SU-DHL-6 (cell line): ENCODE measurements around the gene CHMP2B.

Experiments
- H2AFZ ChIP-seq: fragments of 200-600 bp; sonication (generic); 2 replicates; pipeline ENCODE4 v1.6.1; 2014; ENCODE audit warnings: low read depth, mild to moderate bottlenecking, moderate library complexity, mixed read lengths, antibody characterized with exemption, low read length; ENCODE audit not compliant: severe bottlenecking
- H3F3A ChIP-seq: fragments of 200-600 bp; shearing (Covaris generic); 2 replicates; pipeline ENCODE4 v1.6.0; 2016; ENCODE audit warnings: antibody characterized with exemption, mild to moderate bottlenecking; ENCODE audit not compliant: insufficient read depth
- H3K27ac ChIP-seq: fragments of 200-600 bp; sonication (generic); 2 replicates; pipeline ENCODE4 v1.5.1; 2016; ENCODE audit warnings: low read depth, mild to moderate bottlenecking, low read length, moderate library complexity, mixed read lengths
- H3K27me3 ChIP-seq: fragments of 200-600 bp; sonication (generic), shearing (Covaris generic); 2 replicates; pipeline ENCODE4 v1.6.0; 2014; ENCODE audit warnings: mild to moderate bottlenecking, low read length
- H3K36me3 ChIP-seq: fragments of 200-600 bp; sonication (generic); 2 replicates; pipeline ENCODE4 v1.6.1; 2014; ENCODE audit warnings: mild to moderate bottlenecking, low read length, mixed read lengths
- H3K4me2 ChIP-seq: fragments of 300-600, 200-600 bp; shearing (Covaris generic), sonication (generic); 2 replicates; pipeline ENCODE4 v1.6.0; 2014; ENCODE audit warnings: low read length, low read depth, mild to moderate bottlenecking; ENCODE audit not compliant: poor library complexity, severe bottlenecking
- H3K4me3 ChIP-seq: fragments of 200-600 bp; sonication (generic); 2 replicates; pipeline ENCODE4 v1.5.1; 2014; ENCODE audit warnings: antibody characterized with exemption, low read length, mild to moderate bottlenecking, mixed read lengths; ENCODE audit not compliant: insufficient read depth, poor library complexity, severe bottlenecking
- H3K79me2 ChIP-seq: fragments of 200-600 bp; sonication (generic); 2 replicates; pipeline ENCODE4 v1.6.1; 2014; ENCODE audit warnings: mild to moderate bottlenecking, low read length, moderate library complexity; ENCODE audit not compliant: insufficient read depth
- H3K9ac ChIP-seq: fragments of 200-600 bp; sonication (generic); 2 replicates; pipeline ENCODE4 v1.7.0; 2014; ENCODE audit warnings: mild to moderate bottlenecking, low read length
- H3K9me2 ChIP-seq: fragments of 200-600 bp; sonication (generic); replicated peaks from 2 replicates; pipeline ENCODE4 v1.6.1; 2014; ENCODE audit warnings: low read length; ENCODE audit not compliant: insufficient read depth
- H3K9me3 ChIP-seq: fragments of 200-600 bp; sonication (generic); 2 replicates; pipeline ENCODE4 v1.6.1; 2014; ENCODE audit warnings: low read length, mixed read lengths; ENCODE audit not compliant: insufficient read depth
- H4K20me1 ChIP-seq: fragments of 200-600 bp; sonication (generic); 2 replicates; pipeline ENCODE4 v1.6.1; 2014; ENCODE audit warnings: low read depth, mild to moderate bottlenecking, antibody characterized with exemption, low read length, moderate library complexity, mixed read lengths
- EZH2phosphoT487 ChIP-seq: fragments of 200-600 bp; sonication (generic), shearing (Covaris generic); conservative IDR thresholded peaks from 2 replicates; pipeline ENCODE4 v1.6.1; 2018; ENCODE audit warnings: mild to moderate bottlenecking, antibody characterized with exemption, low read length, moderate library complexity, mixed read lengths
- TF ChIP-seq, protein P1 (sequence below): fragments of 200-600 bp; sonication (generic); IDR thresholded peaks from one replicate; pipeline ENCODE4 v1.5.1; 2017; ENCODE audit warnings: antibody characterized with exemption, mild to moderate bottlenecking, low read length, moderate library complexity; ENCODE audit not compliant: insufficient read depth, poor library complexity, severe bottlenecking

Gene CHMP2B

DNA sequence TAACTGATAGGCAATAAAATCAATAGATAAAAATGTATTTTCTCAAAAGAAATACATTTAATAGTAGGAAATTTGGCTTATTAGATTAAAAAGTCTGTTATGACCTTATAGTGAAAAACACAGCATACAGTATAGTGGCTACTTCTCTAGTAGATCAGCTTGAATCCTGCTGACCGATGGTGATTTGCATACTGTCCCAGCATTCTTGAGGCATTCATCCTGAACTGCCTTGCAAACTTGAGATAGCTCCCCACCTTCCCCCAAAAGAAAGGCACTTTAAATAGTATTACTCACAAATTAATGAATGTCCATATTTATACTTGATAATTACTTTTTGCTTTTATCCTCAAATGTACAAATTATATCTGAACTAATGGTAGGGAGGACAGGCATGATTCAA is 6.7 kb downstream of the CHMP2B start:
- Histone ChIP-seq H2AFZ (no peak overlapping the region), H3K79me2 (peaks cover 31% of the 10 kb centered on the region), H4K20me1 (no peaks in the 10 kb centered on the region; the same call in 1 of the 2 replicates), H3K27ac (no peak overlapping the region), H3K36me3 (no peaks in the 10 kb centered on the region), H3K4me2 (no peak overlapping the region), H3K9ac (no peak overlapping the region), H3K9me3 (no peaks in the 10 kb centered on the region), H3K4me3 (no peak overlapping the region), H3F3A (no peaks in the 10 kb centered on the region), H3K27me3 (no peaks in the 10 kb centered on the region), H3K9me2 (no peaks in the 10 kb centered on the region)
- TF ChIP-seq, protein P1, sequence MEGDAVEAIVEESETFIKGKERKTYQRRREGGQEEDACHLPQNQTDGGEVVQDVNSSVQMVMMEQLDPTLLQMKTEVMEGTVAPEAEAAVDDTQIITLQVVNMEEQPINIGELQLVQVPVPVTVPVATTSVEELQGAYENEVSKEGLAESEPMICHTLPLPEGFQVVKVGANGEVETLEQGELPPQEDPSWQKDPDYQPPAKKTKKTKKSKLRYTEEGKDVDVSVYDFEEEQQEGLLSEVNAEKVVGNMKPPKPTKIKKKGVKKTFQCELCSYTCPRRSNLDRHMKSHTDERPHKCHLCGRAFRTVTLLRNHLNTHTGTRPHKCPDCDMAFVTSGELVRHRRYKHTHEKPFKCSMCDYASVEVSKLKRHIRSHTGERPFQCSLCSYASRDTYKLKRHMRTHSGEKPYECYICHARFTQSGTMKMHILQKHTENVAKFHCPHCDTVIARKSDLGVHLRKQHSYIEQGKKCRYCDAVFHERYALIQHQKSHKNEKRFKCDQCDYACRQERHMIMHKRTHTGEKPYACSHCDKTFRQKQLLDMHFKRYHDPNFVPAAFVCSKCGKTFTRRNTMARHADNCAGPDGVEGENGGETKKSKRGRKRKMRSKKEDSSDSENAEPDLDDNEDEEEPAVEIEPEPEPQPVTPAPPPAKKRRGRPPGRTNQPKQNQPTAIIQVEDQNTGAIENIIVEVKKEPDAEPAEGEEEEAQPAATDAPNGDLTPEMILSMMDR, result no peak

GRCh38 chr3:87236093-87236492 is 9.0 kb downstream of the CHMP2B start:
- no peaks in the 10 kb centered on the region for H3F3A ChIP-seq
- no peaks in the 10 kb centered on the region for H3K9me2 ChIP-seq
- TF ChIP-seq, protein P1, result no peak
- no peak for TF ChIP-seq EZH2phosphoT487
- no peaks in the 10 kb centered on the region for H3K27me3 ChIP-seq
- H3K4me2 ChIP-seq, result no peak overlapping the region
- no peak overlapping the region for H2AFZ ChIP-seq
- H3K79me2 ChIP-seq, result peaks cover 28% of the 10 kb centered on the region
- no peaks in the 10 kb centered on the region; the same call in 1 of the 2 replicates for H4K20me1 ChIP-seq
- H3K27ac ChIP-seq, result no peak overlapping the region
- no peaks in the 10 kb centered on the region for H3K9me3 ChIP-seq
- H3K9ac ChIP-seq, result no peak overlapping the region
- no peaks in the 10 kb centered on the region for H3K36me3 ChIP-seq
- H3K4me3 ChIP-seq, result no peak overlapping the region

DNA sequence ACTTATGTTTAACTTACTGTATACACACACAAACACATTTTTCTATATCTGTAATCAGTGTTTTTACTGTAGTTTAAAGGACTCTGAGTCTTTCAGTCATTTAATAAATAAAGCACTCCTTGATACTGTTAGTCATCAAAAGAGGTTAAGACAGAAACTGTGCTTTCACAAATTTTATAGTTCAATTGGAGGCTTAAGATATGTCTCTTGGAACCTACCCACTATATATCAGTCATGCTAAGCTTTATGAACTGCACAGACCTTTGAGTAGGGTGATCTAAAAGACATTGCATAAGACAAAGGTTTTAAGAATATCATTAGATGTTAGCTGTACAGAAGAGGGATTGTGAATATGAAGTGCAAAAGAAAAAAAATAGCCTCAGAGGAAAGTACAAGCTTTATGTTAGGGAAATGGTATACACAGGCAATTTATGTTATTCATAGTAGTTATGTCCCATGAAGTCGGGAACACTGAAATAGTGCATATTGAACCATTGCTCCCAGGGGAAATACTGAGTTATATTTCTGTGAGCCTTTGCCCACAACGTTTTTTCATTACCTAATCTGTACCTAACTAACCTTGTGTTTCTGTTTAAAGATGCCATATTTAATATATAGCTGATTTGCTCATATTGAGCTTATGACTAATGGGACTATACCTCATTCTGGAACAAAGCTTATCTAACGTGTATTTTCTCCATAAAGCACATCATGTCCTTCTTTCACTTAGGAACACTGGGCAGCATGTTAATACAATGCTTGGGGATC is 19.7 kb downstream of the CHMP2B start:
- H3K36me3 ChIP-seq, result peaks cover 13% of the 10 kb centered on the region; the same call in 1 of the 2 replicates
- H3K9me3 ChIP-seq, result no peaks in the 10 kb centered on the region
- no peaks in the 10 kb centered on the region for H3K27me3 ChIP-seq
- no peaks in the 10 kb centered on the region for H3K79me2 ChIP-seq
- TF ChIP-seq, protein P1, result no peak
- no peak for TF ChIP-seq EZH2phosphoT487
- H3K27ac ChIP-seq, result no peak overlapping the region
- no peaks in the 10 kb centered on the region for H4K20me1 ChIP-seq
- no peaks in the 10 kb centered on the region for H3F3A ChIP-seq
- H3K4me2 ChIP-seq, result no peak overlapping the region
- no peak overlapping the region for H3K9ac ChIP-seq
- no peaks in the 10 kb centered on the region for H3K9me2 ChIP-seq
- no peak overlapping the region for H3K4me3 ChIP-seq
- H2AFZ ChIP-seq, result no peak overlapping the region
